Stomach (tissue), 4 donors: ENCODE results near the gene PNPLA8.

ENCODE experiments used
- EP300 ChIP-seq: sonication (generic); formaldehyde crosslinking; IDR thresholded peaks from one replicate; pipeline ENCODE4 v1.6.1; 2017; ENCODE audit warnings: antibody characterized with exemption
- POLR2A ChIP-seq, 4 donors: fragments of 450-650 bp; IDR thresholded peaks; one replicate each; pipeline ENCODE4 v1.6.1; 2016; ENCODE audit warnings: antibody characterized with exemption in 4 of 4, control low read depth in 2 of 4, mild to moderate bottlenecking in 1 of 4, moderate library complexity in 1 of 4
- POLR2AphosphoS5 ChIP-seq, 3 donors: sonication (generic); formaldehyde crosslinking; IDR thresholded peaks; one replicate each; pipeline ENCODE4 v1.6.1; 2016; ENCODE audit warnings: antibody characterized with exemption in 3 of 3
- TF ChIP-seq, protein P1 (sequence below), 7 experiments: fragments of 450-650 bp in 4 of 7; fragments of 200-600 bp in 3 of 7; sonication (generic) in 3 of 7; IDR thresholded peaks; one replicate each; pipeline ENCODE4 v1.5.1; 2016 to 2019; ENCODE audit warnings: antibody characterized with exemption in 7 of 7, control low read depth in 2 of 7, mild to moderate bottlenecking in 1 of 7

DNA sequence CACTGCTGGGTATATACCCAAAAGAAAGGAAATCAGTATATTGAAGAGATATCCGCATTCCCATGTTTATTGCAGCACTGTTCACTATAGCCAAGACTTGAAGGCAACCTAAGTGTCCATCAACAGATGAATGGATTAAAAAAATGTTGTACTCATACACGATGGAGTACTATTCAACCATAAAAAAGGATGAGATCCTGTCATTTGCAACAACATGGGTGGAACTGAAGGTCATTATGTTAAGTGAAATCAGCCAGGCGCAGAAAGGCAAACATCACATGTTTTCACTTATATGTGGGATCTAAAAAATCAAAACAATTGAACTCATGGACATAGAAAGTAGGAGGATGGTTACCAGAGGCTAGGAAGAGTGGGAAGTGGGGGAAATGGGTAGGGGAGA is 89.0 kb downstream of the PNPLA8 start:
- TF ChIP-seq POLR2A (IDR thresholded peaks at IDR 0.05) (no peak), POLR2AphosphoS5 (IDR thresholded peaks at IDR 0.05) (no peak), EP300 (no peak)
- TF ChIP-seq, protein P1, sequence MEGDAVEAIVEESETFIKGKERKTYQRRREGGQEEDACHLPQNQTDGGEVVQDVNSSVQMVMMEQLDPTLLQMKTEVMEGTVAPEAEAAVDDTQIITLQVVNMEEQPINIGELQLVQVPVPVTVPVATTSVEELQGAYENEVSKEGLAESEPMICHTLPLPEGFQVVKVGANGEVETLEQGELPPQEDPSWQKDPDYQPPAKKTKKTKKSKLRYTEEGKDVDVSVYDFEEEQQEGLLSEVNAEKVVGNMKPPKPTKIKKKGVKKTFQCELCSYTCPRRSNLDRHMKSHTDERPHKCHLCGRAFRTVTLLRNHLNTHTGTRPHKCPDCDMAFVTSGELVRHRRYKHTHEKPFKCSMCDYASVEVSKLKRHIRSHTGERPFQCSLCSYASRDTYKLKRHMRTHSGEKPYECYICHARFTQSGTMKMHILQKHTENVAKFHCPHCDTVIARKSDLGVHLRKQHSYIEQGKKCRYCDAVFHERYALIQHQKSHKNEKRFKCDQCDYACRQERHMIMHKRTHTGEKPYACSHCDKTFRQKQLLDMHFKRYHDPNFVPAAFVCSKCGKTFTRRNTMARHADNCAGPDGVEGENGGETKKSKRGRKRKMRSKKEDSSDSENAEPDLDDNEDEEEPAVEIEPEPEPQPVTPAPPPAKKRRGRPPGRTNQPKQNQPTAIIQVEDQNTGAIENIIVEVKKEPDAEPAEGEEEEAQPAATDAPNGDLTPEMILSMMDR (IDR thresholded peaks at IDR 0.05), result no peak
